ENCODE data around the gene ZNF91. TPM values are rescaled to one million over a fixed set of nuclear protein-coding genes. Genes with fewer than 3 reads are reported as not detected.

Gene ZNF91
- total RNA-seq, 1 experiment from 2014 or later, result 43.5 TPM

- Histone ChIP-seq H2BK12ac (ENCODE audit: insufficient read length, low read depth, low read length) (no peak overlapping the region), H3K27ac (ENCODE audit: insufficient read length, low read depth, low read length) (no peak overlapping the region), H3K9ac (ENCODE audit: extremely low read depth, insufficient read length, low read length) (no peak overlapping the region), H3K23me2 (ENCODE audit: insufficient read length, low read depth, low read length, poor library complexity, severe bottlenecking) (no peaks in the 10 kb centered on the region), H3K23ac (ENCODE audit: insufficient read length, low read depth, low read length) (no peak overlapping the region), H3K79me1 (ENCODE audit: insufficient read depth, low read depth, low read length, poor library complexity, severe bottlenecking) (no peaks in the 10 kb centered on the region), H4K20me1 (ENCODE audit: control insufficient read depth, insufficient read depth, insufficient read length) (no peaks in the 10 kb centered on the region), H3K79me2 (ENCODE audit: insufficient read depth, low read length) (peaks cover 4% of the 10 kb centered on the region; the same call in 1 of the 2 replicates), H4K8ac (replicated peaks; ENCODE audit: insufficient read length, low read depth, low read length) (no peak overlapping the region), H2AK5ac (ENCODE audit: insufficient read length, low read length) (no peak overlapping the region), H2BK20ac (ENCODE audit: low read depth, low read length, poor library complexity, severe bottlenecking) (no peak overlapping the region), H2BK15ac (ENCODE audit: low read depth, low read length) (no peak overlapping the region), H3K4me1 (ENCODE audit: insufficient read depth, low read length) (no peaks in the 10 kb centered on the region), H2BK5ac (ENCODE audit: insufficient read length, low read length) (no peak overlapping the region), H3K4ac (ENCODE audit: low read depth, low read length) (no peak overlapping the region), H3T11ph (ENCODE audit: low read length) (no peak overlapping the region), H3K4me2 (ENCODE audit: insufficient read depth, insufficient read length, low read length) (no peak overlapping the region), H3K56ac (ENCODE audit: insufficient read length, low read depth, low read length) (no peak overlapping the region), H2AFZ (ENCODE audit: low read length) (no peak overlapping the region), H2BK120ac (ENCODE audit: low read depth, low read length, poor library complexity, severe bottlenecking) (no peak overlapping the region), H3K18ac (ENCODE audit: insufficient read length, low read depth, low read length) (no peak overlapping the region), H4K5ac (ENCODE audit: insufficient read length, low read depth, low read length) (no peak overlapping the region), H4K91ac (ENCODE audit: insufficient read length, low read depth, low read length) (no peak overlapping the region), H3K9me3 (ENCODE audit: control insufficient read depth, low read depth, low read length) (no peaks in the 10 kb centered on the region), H3K27me3 (ENCODE audit: insufficient read depth, low read length) (no peaks in the 10 kb centered on the region), H3K14ac (ENCODE audit: insufficient read depth, low read length) (no peak overlapping the region)
- WGBS (ENCODE audit: extremely low coverage, insufficient read length, low lambda C conversion rate), result no CpG with 5 or more reads among the region's 21 CpGs
- Mint-ChIP-seq H3K9me3 (no peaks in the 10 kb centered on the region), H3K4me1 (peaks cover 6 to 9% of the 10 kb centered on the region in 2 experiments), H3K27ac (no peak overlapping the region; a peak in 1 of 7 replicates), H3K36me3 (ENCODE audit: insufficient read depth in 1 of 3, low read depth in 3 of 3) (peaks cover 22 to 34% (median 32%) of the 10 kb centered on the region in 3 experiments), H3K27me3 (ENCODE audit: low read depth) (no peaks in the 10 kb centered on the region), H3K4me3 (no peak overlapping the region)
- TF ChIP-seq CTCF (conservative IDR thresholded peaks at IDR 0.05), result no peak
- DNase-seq, result no peak
Observed at GRCh38 chr19:23409392-23410048, 14.2 kb upstream of the ZNF91 start.

Data from H9 (cell line).